Upper lobe of left lung (tissue), 6 donors: Measurements from ENCODE around the gene LHFPL5. TPM values are rescaled to one million over a fixed set of nuclear protein-coding genes. Genes with fewer than 3 reads are reported as not detected.

Experiments used
- ATAC-seq, 2 donors: fragments of 200-7000 bp; cut with Tn5 transposase; one replicate each; pipeline ENCODE4 v1.9.1; 2022; ENCODE audit warnings: mild to moderate bottlenecking in 2 of 2, moderate library complexity in 2 of 2; ENCODE audit not compliant: low FRiP score in 2 of 2
- DNase-seq, 2 donors: peaks; one replicate each; pipeline ENCODE4 v3.0.0-alpha.2; 2019 to 2020
- H3K27ac ChIP-seq, 4 donors: fragments of 200-600 bp; sonication (generic); one replicate each; pipeline ENCODE4 v1.5.1; 2016 to 2019
- H3K27me3 ChIP-seq, 4 donors: fragments of 200-600 bp; sonication (generic); one replicate each; pipeline ENCODE4 v1.5.1; 2017 to 2019
- H3K36me3 ChIP-seq, 4 donors: fragments of 200-600 bp; sonication (generic); one replicate each; pipeline ENCODE4 v1.5.1; 2016 to 2019
- H3K4me1 ChIP-seq, 4 donors: fragments of 200-600 bp; sonication (generic); one replicate each; pipeline ENCODE4 v1.5.1; 2018 to 2019
- H3K4me3 ChIP-seq, 4 donors: fragments of 200-600 bp; sonication (generic); one replicate each; pipeline ENCODE4 v1.5.1; 2017 to 2019; ENCODE audit warnings: mild to moderate bottlenecking in 2 of 4, moderate library complexity in 1 of 4
- H3K9me3 ChIP-seq, 4 donors: fragments of 200-600 bp; sonication (generic); one replicate each; pipeline ENCODE4 v1.5.1; 2018 to 2019
- EP300 ChIP-seq, 4 donors: sonication (generic); formaldehyde crosslinking; IDR thresholded peaks; one replicate each; pipeline ENCODE4 v1.5.1; 2017; ENCODE audit warnings: antibody characterized with exemption in 4 of 4, control low read depth in 2 of 4
- POLR2A ChIP-seq, 4 donors: fragments of 450-650 bp; IDR thresholded peaks; one replicate each; pipeline ENCODE4 v1.5.1; 2016 to 2017; ENCODE audit warnings: antibody characterized with exemption in 4 of 4, mild to moderate bottlenecking in 2 of 4
- POLR2AphosphoS5 ChIP-seq, 2 donors: sonication (generic); formaldehyde crosslinking; IDR thresholded peaks; one replicate each; pipeline ENCODE4 v1.5.1; 2017; ENCODE audit warnings: antibody characterized with exemption in 2 of 2
- WGBS, 2 donors: methylation state at CpG; one replicate each; pipeline ENCODE4 v1.1.5; 2017 to 2018; 5-methylcytosine and 5-hydroxymethylcytosine counted together
- total RNA-seq, 6 donors: library from RNA; depleted of rRNA in 4 of 6; stranded (reverse); fragments of >200 nt in 4 of 6; gene quantifications; one replicate each; pipeline versions ENCODE4 v1.1.0 to v1.2.1, GENCODE V29; 2016 to 2021
- TF ChIP-seq, protein P1 (sequence below), 6 experiments: fragments of 450-650 bp in 4 of 6; fragments of 200-600 bp in 2 of 6; sonication (generic) in 2 of 6; IDR thresholded peaks; one replicate each; pipeline ENCODE4 v1.5.1; 2016 to 2019; ENCODE audit warnings: antibody characterized with exemption in 6 of 6
- donor health status: DM: no; HTN: no; CAD: no; lungs with moderate emphysema.
- donor health status: DM: no; HTN: yes; CAD: no; lungs with severe emphysema.

The LHFPL5 gene
- total RNA-seq, 6 donors from 2014 or later, result not detected

GRCh38 chr6:35795453-35796071 lies 9.6 kb upstream of the LHFPL5 start:
- Histone ChIP-seq H3K4me3 (no peak overlapping the region), H3K27me3 (no peaks in the 10 kb centered on the region), H3K4me1 (no peaks in the 10 kb centered on the region), H3K27ac (no peak overlapping the region), H3K36me3 (no peaks in the 10 kb centered on the region), H3K9me3 (no peaks in the 10 kb centered on the region)
- no peak for TF ChIP-seq POLR2A (IDR thresholded peaks at IDR 0.05)
- no peak for TF ChIP-seq POLR2AphosphoS5 (IDR thresholded peaks at IDR 0.05)
- TF ChIP-seq, protein P1, sequence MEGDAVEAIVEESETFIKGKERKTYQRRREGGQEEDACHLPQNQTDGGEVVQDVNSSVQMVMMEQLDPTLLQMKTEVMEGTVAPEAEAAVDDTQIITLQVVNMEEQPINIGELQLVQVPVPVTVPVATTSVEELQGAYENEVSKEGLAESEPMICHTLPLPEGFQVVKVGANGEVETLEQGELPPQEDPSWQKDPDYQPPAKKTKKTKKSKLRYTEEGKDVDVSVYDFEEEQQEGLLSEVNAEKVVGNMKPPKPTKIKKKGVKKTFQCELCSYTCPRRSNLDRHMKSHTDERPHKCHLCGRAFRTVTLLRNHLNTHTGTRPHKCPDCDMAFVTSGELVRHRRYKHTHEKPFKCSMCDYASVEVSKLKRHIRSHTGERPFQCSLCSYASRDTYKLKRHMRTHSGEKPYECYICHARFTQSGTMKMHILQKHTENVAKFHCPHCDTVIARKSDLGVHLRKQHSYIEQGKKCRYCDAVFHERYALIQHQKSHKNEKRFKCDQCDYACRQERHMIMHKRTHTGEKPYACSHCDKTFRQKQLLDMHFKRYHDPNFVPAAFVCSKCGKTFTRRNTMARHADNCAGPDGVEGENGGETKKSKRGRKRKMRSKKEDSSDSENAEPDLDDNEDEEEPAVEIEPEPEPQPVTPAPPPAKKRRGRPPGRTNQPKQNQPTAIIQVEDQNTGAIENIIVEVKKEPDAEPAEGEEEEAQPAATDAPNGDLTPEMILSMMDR (IDR thresholded peaks at IDR 0.05), result no peak
- TF ChIP-seq EP300 (IDR thresholded peaks at IDR 0.05), result no peak
- ATAC-seq (peak in 1 of 2 donors; percentile 12), DNase-seq (no peak)
- WGBS, 2 donors, result 92% methylated on average over 11 of the region's 11 CpGs

DNA sequence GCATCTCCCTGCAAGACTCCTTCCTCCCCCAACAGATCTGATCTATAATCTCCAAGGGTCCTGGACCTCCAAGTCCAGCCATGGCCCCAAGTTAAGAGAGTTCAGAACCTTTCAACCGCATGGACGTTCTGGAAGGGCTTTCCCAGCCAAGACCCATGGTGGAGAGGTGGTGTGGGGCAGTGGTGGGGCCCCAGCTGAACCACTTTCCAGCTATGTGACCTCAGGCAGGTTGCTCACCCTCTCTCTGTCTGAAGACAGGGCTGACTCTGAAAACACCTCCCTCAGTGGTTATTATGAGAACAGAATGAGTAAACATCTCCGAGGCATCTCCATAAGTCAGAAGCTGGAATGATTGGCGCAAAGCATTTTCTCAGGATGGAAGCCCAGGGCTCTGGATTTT lies 8.9 kb upstream of the LHFPL5 start:
- ATAC-seq (no peak), DNase-seq (no peak)
- H3K36me3 ChIP-seq, result no peaks in the 10 kb centered on the region
- no peaks in the 10 kb centered on the region for H3K27me3 ChIP-seq
- TF ChIP-seq POLR2AphosphoS5 (IDR thresholded peaks at IDR 0.05), result no peak
- TF ChIP-seq EP300 (IDR thresholded peaks at IDR 0.05), result no peak
- TF ChIP-seq POLR2A (IDR thresholded peaks at IDR 0.05), result no peak
- TF ChIP-seq, protein P1 (IDR thresholded peaks at IDR 0.05), result no peak
- H3K4me3 ChIP-seq, result no peak overlapping the region
- H3K4me1 ChIP-seq, result no peaks in the 10 kb centered on the region
- no peak overlapping the region for H3K27ac ChIP-seq
- H3K9me3 ChIP-seq, result no peaks in the 10 kb centered on the region
- WGBS, 2 donors, result 73 to 78% methylated on average over 4 of the region's 4 CpGs

DNA sequence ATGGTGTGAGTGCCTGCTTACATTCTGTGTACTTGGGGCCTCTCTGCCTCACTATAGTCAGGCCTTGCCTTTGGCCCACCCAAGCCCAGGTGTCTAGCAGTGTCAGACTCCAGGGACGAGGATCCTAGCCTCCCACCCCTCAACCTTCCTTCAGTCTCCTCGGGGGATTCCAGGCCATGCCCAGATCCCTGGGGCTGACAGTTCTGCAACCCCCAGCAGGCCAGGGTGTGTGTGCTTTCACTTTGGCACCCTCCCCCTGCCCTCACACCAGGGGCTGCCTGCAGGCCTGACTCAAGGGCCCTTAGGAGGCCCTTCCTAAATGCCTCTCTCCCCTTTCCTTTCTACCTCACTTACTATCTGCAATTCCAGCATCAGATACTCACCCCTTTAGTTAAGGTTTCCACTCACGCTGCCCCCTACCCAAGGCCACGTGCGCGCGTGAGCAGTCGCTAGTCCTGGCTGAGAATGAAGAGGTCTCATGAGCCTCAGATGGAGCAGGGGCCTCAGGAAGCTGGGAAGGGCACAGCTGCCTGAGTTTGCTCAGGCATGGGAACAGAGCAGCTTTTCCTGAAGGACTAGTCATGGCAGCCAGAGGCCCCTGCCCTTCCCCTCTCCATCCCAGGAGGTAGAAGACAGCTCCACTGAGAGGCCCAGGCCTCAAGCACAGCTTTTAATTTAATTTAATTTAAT lies 7.2 kb upstream of the LHFPL5 start:
- TF ChIP-seq POLR2AphosphoS5 (IDR thresholded peaks at IDR 0.05), result no peak
- no peak for TF ChIP-seq POLR2A (IDR thresholded peaks at IDR 0.05)
- no peak for TF ChIP-seq EP300 (IDR thresholded peaks at IDR 0.05)
- TF ChIP-seq, protein P1 (IDR thresholded peaks at IDR 0.05), result no peak
- no peaks in the 10 kb centered on the region for H3K36me3 ChIP-seq

DNA sequence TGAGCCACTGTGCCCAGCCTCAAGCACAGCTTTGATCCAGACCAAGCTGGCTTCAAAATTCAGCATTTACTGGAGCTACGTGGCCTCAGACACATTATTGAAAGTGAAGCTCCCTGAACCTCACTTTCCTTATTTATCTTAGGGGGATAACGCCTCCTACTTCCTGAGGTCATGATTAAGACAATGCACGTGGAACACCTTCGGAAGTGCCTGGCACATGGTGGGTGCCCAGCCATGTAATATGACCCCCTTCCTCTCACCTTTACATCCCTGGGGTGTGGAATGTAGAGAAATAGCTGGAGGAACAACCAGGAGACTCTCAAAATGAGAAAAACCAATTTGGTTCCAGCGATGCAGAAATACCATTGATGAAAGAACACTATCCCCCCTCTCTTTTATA lies 6.4 kb upstream of the LHFPL5 start:
- Histone ChIP-seq H3K4me3 (no peak overlapping the region), H3K9me3 (no peaks in the 10 kb centered on the region), H3K4me1 (no peaks in the 10 kb centered on the region), H3K36me3 (no peaks in the 10 kb centered on the region), H3K27ac (no peak overlapping the region), H3K27me3 (no peaks in the 10 kb centered on the region)
- 68 to 71% methylated on average over 5 of the region's 5 CpGs for WGBS, 2 donors
- ATAC-seq (no peak), DNase-seq (no peak)
- TF ChIP-seq POLR2AphosphoS5 (IDR thresholded peaks at IDR 0.05) (no peak), EP300 (IDR thresholded peaks at IDR 0.05) (no peak), POLR2A (IDR thresholded peaks at IDR 0.05) (no peak)
- TF ChIP-seq, protein P1 (IDR thresholded peaks at IDR 0.05), result no peak

More for the DNA sequence above, 7.2 kb upstream of the LHFPL5 start:
- H3K27ac ChIP-seq, result no peak overlapping the region
- H3K4me1 ChIP-seq, result no peaks in the 10 kb centered on the region
- DNase-seq (peak in 1 of 2 donors; percentile 52), ATAC-seq (peak; percentile 18 to 34)
- 85 to 86% methylated on average over 8 of the region's 8 CpGs for WGBS, 2 donors
- no peaks in the 10 kb centered on the region for H3K27me3 ChIP-seq
- H3K4me3 ChIP-seq, result no peak overlapping the region
- no peaks in the 10 kb centered on the region for H3K9me3 ChIP-seq
